SH-SY5Y (cell line): ENCODE results near the gene PRKRIP1.

ENCODE experiments used
- GATA2 ChIP-seq: IDR thresholded peaks from 2 replicates; pipeline ENCODE4 v1.6.1; 2011; ENCODE audit warnings: mild to moderate bottlenecking, low read depth, low read length
- GATA3 ChIP-seq: IDR thresholded peaks from 2 replicates; pipeline ENCODE4 v1.6.1; 2011; ENCODE audit warnings: low read depth, mild to moderate bottlenecking, low read length, moderate library complexity

- TF ChIP-seq GATA2, result no peak
- no peak for TF ChIP-seq GATA3
These were observed 37.9 kb downstream of the PRKRIP1 start for GRCh38 chr7:102434039-102434486.
